ENCODE data around the gene CBLN4.

Gene CBLN4

DNA sequence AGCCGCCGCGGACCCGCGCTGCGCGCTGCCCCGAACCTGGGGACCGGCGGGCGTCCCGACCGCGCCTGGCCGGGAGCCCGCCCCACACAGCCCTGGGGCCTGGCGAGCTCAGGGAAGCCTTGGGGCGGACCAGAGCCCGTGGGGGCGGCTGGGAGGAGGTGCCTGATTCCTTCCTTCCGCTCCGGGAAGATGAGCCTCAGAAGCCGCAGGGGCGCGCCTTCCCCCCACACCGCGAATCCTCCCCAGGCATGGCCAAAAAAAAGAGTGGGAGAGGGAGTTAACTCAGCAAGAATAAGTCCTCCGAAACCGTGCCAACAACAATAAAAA, at the start of gene CBLN4:
CBLN4 (minus strand) TSS at position 131 of the 327 bp plus-strand sequence. CDS start 1,348 bp downstream, outside the sequence.
- DNase-seq (ENCODE audit: low read depth in 2 of 2), result no peak

GRCh38 chr20:56043227-56043626, 37.9 kb upstream of the CBLN4 start:
- no peak for DNase-seq (ENCODE audit: low read depth in 2 of 2)

GRCh38 chr20:56032251-56032650, 26.9 kb upstream of the CBLN4 start:
- no peak for DNase-seq (ENCODE audit: low read depth in 2 of 2)

GRCh38 chr20:56018716-56019115, 13.4 kb upstream of the CBLN4 start:
- DNase-seq (ENCODE audit: low read depth in 2 of 2), result no peak

DNA sequence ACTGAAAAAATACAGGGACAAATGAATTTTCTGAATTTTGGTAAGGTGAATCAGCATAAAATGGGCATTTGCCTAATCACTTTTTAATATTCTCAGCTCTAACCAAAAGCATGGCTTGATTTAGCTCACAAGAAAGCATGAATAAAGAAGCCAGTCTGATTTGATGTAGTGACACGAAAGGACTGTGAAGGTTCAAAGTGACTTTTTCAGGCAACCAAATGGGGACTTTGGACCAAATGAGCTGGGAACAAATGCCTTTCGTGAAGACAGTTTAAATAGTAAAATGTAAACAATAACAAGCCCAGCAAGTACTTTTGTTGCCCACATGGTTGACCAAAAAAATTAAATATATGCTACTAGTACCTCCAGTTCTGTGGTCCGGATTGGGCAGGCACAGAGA, 12.9 kb upstream of the CBLN4 start:
- no peak for DNase-seq (ENCODE audit: low read depth in 2 of 2)

- no peak for DNase-seq (ENCODE audit: low read depth in 2 of 2)
Measured at GRCh38 chr20:56017560-56017959, 12.2 kb upstream of the CBLN4 start.

GRCh38 chr20:56014998-56015397, 9.7 kb upstream of the CBLN4 start:
- no peak for DNase-seq (ENCODE audit: low read depth in 2 of 2)

DNA sequence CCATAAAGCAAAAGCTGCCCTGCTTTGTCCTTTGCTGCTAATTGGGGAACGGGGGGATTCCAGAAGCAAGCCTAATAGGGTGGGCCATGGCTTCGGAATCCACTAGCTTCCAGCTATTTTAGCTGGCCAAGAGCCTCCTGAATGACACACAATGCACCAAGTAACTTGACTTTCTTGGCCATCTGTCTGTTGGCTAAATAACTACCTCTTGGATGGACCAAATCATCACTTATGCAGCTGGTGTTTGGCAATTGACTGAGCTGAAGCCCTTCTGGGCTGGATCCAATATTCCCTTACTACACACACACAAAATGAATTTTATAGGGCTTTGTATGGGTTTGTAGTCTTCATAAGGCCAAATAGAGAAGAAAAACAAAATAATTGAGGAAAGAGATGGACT, 8.8 kb upstream of the CBLN4 start:
- no peak for DNase-seq (ENCODE audit: low read depth in 2 of 2)

DNA sequence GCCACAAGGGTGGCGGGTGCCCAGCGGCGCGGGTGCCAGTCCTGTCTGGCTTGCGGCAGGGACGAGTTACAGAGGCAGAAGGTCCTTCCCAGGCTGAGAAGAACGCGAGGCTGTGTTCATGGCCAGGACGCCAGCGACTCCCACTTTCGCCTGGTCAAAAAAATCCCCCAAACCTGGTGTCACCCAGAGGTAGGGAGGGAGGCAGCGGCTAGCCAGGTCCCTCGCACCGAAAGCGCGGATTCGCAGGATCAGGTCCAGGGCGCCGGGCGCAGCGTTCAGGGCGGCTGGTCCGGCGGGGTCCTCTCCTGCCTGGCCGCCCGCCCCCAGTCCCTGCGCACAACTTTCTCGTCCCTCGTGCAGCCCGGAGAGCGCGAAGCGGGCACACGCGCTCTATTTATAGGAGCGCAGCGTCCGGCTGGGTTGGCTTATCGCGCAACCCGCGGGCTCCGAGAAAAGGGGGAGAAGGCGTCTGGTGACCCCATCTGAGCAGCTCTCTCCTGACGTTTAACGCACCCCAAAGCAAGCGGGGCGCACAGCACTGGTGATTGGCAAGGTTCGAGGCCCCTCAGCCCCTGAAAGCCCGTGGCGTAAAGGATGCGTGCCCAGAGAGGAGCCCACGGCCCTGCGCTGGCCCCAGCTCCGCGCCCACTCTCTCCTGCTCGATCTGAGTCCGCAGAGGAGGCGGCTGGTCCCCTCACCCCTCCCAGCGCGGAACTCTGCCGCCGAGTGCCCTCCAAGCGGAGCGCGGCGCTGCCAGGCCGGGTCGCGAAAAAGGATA, 519 bp downstream of the CBLN4 start:
- no peak for DNase-seq (ENCODE audit: low read depth in 2 of 2)

DNA sequence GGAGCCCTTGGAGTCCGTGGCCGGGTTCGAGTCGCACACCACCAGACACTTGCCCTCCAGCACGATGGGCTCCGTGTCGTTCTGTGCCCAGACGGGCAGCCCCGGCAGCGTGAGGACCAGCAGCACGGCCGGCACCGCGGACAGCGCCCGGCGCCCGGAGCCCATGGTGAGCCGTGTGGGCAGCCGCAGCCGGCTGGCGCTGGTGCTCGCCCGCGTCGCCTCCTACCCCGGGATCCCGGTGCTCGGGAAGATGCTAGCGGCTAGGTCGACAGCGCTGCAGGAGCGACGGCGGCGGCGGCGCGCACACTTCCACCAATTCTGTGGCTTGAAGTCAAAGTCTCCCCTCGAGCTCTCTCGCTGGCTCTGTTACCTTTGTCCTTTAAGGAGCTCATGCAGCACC, 1.3 kb downstream of the CBLN4 start:
- DNase-seq (ENCODE audit: low read depth in 2 of 2), result no peak

DNA sequence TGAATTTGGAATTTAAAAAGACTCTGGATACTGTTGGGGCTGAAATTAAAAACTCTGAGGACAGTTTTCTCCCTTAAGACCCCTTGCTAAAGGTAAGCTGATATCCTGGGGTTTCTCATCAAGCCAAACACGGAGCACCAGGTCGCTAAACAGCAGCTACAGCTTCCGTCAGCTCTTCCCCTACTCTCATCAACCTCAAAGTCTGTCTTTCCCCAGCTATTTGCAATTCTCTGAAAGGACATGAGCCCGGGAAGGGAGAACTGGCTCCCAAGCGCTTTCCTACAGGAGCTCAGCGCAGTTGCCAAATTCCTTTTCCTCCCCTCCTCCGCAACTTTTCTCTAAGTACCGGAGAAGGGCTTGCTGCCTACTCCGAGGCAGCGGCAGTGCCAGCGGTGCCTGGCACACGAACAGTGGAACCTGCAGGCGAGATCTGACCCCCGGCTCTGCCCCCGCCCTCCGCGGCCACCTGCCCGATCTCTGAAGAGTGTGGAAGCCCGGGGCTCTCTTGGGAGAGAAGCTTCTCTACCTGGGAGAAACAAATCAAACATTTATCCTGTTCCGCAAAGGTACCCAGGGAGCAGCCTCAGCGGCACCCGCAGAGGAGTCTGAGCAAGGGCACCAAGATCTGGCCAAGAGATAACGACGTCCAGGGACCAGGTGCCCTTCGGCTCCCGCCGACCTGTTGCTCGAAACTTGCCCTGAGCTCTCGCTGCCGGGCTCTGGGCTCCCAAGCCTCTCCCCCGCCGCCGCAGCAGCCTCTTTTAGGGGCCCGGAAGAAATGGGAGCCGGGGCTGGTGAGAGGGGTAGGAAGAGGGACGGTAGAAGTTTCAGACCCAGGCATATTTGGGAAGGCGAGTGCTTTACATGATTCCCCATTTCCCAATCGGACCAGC, 2.2 kb downstream of the CBLN4 start:
- DNase-seq (ENCODE audit: low read depth in 2 of 2), result no peak

DNA sequence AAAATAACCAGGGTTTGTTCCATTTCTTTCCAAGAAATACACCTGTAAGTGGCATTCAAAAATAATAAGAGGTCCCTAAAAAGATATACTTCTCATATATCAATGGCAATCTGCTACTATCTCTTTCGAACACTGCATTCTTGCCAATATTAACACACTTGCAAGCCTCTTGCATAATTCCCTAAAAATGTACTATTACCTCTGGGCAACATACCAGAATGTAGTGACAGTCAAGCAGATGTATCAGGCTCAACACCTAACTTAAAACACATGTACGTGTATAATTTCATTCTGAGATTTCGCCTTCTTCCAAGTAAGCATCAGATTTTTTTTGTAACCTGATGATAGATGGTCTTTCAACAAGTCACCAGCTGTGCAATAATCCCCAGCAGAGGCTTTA, 3.4 kb downstream of the CBLN4 start:
- no peak for DNase-seq (ENCODE audit: low read depth in 2 of 2)

DNA sequence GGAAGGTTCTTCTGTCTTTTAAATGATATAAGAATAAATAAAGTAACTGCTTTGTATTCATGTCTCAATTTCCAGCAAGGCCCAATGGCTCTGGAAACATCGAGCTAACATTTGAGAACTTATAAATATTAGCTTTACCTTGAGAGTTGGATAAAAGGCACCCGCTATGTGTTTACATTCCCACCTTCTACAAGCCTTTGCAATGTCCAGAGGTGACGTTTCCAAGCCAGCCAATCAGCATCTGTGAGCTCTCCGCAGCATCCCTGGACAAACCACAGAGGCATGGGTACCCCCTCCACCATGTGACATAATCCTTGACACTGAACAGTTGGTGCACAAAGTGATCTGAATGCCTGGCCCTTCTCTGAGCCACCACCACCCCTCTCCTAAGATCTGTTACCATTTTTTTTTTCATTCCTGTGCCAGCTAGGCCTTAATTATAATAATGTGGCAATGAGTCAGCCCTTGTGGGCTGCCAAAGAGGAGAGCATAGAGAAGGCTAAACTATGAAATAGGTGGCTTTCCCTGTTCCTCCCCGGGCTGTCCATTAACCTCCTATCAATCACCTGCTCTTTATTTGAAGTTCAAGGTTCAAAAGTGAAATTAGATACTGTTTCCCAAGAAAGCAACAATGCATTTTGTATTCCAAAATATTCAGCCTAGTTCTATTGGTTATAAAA, 4.1 kb downstream of the CBLN4 start:
- no peak for DNase-seq (ENCODE audit: low read depth in 2 of 2)

- DNase-seq (ENCODE audit: low read depth in 2 of 2), result no peak
Measured at GRCh38 chr20:55978550-55978949, 26.8 kb downstream of the CBLN4 start.

DNA sequence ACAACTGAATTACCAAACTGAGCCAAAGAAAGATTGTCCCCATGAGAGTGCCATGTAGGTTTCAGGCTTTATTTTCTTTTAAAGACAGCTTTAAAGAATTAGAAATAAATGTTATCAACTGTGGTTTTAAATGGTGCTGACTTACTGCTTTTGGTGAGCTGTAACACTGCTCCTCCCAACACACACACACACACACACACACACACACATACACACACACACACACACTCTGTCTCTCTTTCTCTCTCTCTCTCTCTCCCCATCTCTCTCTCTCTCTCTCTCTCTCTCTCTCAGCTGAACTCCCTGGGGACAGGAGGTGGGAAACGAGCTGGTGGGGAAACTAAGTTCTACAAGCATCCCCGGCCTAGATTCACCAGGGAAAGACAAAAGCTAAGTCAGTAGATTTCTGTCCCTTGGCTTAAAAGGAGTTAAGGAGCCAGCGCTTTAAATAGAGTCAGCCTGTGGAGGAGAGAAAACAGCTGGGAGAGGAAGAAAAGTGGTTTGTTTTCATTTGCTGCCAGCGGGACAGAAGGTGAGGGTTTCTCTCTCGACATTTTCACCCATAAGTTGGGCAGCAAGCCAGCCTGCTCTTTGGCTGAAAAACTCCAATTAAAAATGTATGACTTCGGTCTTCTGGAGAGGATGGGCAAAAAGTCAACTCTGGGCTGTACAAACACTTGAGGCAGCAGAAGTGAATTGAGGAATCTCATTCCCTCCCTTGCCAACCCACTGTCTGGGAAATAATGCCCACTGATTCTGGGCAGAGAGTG, 27.4 kb downstream of the CBLN4 start:
- DNase-seq (ENCODE audit: low read depth in 2 of 2), result no peak

- DNase-seq (ENCODE audit: low read depth in 2 of 2), result no peak
Measured at GRCh38 chr20:55974491-55975202, 30.7 kb downstream of the CBLN4 start.

DNA sequence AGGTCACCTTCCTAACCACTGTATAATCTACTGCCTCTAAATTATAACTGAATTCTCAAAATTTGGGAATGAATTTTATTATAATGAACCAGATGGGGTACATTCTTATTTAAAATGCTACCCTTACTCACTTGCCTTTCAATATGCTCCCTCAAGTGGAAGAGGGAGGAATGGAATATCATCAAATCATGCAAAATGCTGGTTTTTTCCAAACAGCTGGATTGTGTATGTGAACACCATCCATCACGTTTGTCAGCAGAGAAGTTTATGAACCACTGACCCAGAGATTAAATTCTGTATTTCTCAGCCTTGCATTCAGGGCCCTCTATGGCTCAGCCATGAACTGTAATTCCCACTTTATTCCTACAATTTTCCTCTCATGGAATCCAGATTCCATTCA, 40.5 kb downstream of the CBLN4 start:
- DNase-seq (ENCODE audit: low read depth in 2 of 2), result no peak

- DNase-seq (ENCODE audit: low read depth in 2 of 2), result no peak
Measured at GRCh38 chr20:55961376-55962330, 43.7 kb downstream of the CBLN4 start.

DNA sequence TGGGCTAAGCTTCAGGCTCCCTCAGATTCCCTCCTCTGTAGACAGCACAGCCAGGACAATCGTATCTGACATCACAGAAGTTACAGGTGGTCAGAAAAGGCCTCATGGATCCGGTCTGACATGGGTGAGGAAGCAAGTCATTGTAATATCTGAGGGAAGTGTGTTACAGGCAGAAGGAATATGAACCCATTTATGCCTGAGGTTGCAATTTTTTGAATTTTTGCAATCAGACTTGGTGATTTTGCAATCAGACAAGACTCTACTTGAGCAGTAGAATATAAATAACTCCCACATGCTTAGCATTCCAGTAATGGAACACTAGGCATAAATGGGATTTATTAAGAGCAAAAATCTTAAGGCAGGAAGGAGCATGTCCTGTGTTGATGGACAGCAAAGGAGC, 52.1 kb downstream of the CBLN4 start:
- DNase-seq (ENCODE audit: low read depth in 2 of 2), result no peak

DNA sequence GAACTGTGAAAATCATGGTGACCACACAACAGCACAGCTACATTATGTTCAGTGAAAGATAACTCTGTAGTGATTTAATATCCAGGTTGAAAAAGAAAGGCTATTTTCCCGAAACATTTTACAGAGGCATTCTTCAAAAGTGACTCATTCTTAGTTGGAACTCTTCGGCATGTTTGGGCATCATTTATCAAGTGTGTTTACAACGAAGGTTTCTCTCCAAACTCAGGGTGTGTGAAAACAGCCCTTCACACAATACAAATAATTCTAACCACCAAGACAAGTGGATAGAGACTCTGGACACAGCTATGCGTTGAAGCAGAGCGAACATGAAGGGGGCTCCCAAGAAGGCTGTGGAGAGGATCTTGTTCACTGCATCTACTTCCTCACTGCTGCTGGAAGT, 57.6 kb downstream of the CBLN4 start:
- no peak for DNase-seq (ENCODE audit: low read depth in 2 of 2)
